Activated T-cell treated with anti-CD3 and anti-CD28 coated beads for 4 hours (primary cell): ENCODE measurements around the gene HHIPL2.
"Not testable (repeated sequence)": the region's sequence is repeated elsewhere in the genome, so short reads cannot be mapped to it uniquely, and the experiment has no call there.

ENCODE experiments used
- DNase-seq: peaks from one replicate; pipeline ENCODE4 v3.0.0-alpha.2; 2020

Gene HHIPL2

DNA sequence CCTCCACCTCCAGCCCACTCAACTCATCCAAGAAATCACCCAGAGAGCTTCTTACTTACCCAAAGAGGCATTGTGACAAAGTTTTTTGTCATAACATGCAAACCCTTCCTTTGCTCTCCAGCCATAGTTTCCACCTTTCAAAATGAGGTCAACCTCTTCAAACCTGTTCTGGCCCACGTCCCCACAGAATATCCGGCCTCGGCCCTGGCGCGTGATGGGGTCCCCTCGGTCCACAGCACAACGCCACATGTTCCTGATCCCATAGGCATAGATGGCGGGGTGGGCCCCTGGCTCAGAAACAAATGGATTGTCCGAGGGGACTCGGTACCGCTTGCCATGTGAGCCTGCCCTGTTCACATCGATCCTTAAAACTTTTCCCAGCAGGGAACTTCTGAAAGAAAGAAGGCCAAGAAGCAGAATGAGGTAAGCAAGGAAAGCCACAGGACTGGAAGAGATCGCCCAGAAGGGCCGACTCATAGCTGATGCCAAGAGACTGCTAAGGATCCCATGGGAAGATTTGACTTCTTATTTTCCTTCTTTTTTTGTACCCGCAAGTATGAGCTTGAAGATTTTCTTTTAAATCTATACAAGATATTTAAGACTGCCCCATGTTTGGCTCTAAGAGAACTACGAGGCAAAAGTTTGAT lies 7.8 kb downstream of the HHIPL2 start:
- DNase-seq: no peak

DNA sequence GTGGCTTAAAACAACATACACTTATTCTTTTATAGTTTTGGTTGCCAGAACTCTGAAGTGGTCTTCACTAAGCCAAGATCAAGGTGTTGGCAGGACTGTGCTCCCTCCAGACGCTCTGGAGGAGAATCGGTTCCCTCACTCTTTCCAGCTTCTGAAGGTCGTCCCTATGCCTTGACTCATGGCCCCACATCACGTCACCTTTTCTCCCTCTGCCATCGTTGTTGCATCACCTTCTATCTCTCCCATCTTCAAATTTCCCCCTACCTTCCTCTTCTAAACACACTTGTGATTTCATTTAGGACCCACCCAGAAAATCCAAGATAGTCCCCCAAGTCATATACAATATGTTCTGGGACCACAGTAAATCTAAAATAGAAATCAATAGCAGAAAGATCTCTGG lies 12.4 kb downstream of the HHIPL2 start:
- DNase-seq: no peak

DNA sequence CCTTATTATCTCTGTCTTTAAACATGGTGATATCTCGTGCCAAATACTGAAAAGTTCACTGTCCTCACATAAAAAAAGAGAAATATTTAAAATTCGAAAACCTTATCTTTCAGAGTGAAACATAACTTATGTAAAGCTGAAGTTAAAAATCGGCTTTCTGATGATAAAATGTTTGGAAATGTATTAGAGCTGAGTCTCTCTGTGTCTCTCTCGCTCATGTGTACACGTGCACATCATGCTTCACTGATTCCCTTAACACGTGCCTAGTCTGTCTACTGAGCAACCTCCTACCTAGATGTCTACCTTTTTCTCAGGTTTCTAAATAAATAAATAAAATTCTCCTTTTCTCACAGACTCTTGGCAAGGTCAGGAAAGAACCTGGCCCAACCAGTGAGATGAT lies 17.1 kb downstream of the HHIPL2 start:
- DNase-seq: no peak

DNA sequence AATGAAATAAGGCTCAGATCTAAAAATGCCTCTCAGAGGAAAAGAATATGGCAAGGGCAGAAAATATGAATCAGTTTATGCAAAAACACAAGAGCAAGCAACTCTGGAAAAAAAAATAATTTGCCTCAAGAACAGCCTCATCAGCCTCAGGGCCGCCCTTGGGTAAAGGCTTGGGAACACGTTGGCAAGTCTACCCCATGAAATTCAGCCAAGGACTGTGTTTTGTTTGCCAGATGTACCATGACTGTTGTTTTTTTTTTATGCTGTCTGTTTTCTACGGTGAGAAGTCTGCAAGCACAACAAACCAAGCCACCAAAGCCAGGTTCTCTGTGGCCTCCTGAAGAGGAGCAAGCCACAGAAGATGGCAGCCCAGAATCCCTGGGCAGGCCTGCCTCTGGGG lies 18.0 kb downstream of the HHIPL2 start:
- no peak for DNase-seq

DNA sequence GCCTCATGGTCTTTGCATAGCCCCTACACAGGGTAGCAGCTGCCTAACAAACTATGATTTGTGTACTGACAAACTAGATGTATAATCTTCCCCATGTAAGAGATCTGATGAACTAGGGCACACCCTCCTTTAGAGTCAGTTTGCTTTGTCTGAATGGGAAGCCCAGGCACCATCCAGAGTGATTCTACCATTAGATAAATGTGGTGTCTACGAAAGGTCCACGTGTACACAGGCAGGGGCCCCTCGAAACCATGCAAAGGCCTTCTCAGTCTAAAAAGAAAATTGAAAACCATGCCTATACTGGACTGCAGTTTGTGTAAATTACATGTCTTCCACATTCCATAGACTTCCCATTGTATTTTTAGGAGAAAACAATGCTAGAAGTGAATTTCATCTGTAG lies 18.7 kb downstream of the HHIPL2 start:
- no peak for DNase-seq

DNA sequence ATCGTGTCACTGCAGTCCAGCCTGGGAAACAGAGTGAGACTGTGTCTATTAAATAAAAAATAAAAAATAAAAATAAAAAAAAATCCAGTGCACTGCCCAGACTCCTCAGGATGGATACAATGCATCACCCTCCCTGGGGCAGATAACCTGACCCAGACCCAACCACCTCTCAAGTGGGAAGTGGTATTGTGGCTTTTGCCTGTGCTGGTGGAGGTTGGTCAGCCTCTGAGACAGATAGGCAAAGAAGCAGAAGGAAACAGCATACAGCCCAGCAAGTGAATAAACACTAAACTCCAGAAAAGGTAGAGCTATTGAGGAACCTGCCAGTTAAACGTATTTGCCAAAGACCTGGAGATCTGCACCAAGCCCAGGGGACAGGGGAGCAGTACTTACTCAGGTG lies 22.0 kb downstream of the HHIPL2 start:
- DNase-seq: no peak

DNA sequence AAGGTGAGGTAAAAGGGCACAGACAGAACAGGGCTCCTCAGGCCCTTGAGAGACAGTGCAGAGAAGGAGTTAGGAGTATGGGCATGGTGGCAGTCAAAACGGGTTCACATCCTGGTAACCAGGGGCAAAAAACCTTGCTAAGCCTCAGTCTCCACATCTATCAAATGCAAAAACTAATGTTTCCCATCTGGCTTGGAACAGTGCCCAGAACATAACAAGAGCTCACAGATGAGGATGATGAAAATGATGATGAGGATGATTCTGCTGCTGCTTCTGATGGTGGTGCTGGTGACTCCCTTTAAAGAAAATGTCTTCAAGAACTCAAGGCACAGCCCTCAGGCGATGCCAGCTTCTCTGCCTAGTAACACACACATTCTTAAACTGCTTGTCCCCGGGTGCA lies 24.1 kb downstream of the HHIPL2 start:
- no peak for DNase-seq

DNA sequence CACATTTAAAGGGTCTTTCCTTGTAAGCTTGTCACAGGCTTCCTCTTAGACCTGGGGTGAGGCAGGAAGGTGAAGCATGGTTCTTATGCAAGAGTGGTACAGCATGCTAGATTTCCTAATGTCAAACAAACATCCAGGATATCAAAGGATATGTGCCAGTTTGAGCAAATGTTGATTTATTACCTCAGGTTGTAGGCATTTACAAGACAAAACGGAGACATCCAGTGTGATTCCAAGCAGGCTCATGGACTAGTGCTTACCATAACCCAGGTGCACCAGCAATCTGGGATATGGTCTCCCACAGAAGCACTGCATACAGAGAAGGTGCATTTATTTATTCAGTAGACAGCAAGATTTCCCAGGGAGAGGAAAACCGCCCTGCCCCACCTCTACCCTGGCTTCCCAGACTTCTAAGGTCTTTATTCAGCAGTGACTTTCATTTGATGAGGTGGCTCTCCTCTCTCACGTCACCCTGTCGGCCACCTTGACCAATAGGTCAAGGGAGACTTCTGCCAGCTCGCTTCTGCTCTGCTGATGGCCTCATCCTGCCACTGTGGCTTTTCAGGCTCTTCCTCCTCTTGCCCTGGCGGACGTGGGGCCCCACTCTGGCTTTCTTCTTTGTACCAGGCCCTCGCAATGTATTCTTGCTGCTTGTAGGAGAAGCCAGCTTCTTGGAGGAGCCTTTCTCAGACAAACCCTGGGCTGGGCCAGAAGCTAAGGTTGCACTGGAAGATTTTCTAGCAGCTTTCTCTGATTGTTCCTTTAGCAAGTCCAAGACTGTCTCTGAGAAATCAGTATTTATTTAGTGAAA lies 25.6 kb downstream of the HHIPL2 start:
- DNase-seq: no peak

DNA sequence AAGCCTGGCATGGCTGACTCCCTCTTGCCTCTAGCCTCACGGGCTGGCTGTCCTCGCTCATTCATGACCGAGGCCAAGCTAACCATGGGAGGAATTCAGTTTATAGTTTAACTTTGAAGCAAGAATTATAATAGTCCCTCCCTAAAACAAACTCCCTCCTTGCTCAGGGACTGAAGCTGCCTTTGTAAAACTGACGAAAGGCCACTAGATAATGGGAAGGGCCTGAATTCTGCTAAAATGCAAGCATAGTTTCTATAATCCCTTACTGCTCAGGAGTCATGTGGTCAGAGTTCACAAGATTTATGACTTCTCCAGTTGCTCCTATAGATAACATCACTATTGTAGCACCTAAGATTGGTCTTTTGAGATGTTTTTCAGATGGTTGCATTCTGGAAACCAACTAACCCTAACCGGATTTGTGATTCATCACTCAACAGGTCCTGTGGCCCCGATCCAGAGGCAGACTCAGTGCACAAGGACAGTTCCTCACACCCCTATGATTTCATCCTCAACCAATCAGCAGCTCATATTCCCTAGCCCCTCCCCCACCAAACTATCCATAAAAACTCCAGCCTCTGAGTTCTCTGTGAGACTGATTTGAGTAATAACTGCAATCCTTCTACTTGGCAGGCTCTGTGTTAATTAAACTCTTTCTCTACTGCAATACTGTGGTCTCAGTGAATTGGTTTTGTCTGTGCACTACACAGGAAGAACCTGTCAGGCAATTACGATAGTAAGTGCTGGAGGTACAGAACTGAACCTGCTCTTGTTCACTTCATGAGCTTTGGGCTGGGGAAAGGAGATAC lies 26.4 kb downstream of the HHIPL2 start:
- DNase-seq: no peak

DNA sequence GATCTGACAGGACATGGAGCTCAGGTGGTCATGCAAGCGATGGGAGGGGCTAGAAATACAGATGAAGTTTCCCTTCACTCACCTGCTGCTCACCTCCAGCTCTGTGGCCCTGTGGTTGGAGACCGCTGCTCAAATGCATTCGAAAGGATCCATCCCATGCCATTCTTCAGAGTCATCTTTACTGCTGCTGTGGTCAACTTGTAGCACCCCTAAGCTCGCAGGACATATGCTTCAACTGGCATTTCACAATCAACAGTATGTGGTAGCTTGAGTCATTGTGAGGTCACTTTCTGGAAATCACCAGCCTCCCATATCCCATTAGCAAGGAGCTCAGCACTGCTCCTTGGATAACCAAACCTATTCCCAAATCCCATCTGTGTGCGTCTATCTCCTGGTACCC lies 58.4 kb downstream of the HHIPL2 start:
- DNase-seq: not testable (repeated sequence)

DNA sequence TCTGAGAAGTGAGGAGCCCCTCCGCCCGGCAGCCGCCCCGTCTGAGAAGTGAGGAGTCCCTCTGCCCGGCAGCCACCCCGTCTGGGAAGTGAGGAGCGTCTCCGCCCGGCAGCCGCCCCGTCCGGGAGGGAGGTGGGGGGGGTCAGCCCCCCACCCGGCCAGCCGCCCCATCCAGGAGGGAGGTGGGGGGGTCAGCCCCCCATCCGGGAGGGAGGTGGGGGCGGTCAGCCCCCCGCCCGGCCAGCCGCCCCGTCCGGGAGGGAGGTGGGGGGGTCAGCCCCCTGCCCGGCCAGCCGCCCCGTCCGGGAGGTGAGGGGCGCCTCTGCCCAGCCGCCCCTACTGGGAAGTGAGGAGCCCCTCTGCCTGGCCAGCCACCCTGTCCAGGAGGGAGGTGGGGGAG lies 60.1 kb downstream of the HHIPL2 start:
- not testable (repeated sequence) for DNase-seq

DNA sequence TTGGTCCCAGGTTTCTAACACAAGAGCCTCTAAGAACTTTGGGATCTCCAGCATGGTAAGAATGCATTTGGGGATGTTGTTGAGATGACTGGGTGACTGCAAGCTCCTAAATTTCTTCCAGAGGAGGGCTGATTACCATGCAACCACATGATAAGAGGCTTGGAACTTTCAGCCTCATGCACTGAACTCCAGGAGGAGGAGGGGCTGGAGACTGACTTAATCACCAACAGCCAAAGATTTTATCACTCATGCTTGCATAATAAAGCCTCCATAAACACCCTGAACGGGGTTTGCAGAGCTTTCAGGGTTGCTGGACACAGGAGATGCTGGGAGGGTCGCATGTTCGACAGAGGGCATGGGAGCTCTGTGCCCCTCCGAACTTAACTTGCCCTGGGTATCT lies 63.9 kb downstream of the HHIPL2 start:
- not testable (repeated sequence) for DNase-seq

DNA sequence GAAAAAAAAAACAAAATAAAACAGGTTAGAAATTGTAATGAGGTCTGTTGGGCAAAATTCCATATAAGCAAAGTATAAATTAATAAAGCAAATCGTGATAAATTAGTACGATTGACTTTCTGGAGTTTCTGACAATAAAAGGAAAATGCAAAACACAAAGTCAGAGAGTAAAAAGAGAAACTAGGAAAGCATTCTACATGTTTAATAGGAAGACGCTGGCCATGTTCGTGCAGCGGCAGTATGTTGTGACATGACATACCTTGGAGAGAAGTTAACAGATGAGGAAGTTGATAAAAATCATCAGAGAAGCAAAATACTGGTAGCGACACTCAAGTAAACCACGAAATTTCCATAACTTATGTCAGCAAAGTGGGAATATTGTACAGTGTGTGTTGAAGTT lies 68.3 kb downstream of the HHIPL2 start:
- not testable (repeated sequence) for DNase-seq

DNA sequence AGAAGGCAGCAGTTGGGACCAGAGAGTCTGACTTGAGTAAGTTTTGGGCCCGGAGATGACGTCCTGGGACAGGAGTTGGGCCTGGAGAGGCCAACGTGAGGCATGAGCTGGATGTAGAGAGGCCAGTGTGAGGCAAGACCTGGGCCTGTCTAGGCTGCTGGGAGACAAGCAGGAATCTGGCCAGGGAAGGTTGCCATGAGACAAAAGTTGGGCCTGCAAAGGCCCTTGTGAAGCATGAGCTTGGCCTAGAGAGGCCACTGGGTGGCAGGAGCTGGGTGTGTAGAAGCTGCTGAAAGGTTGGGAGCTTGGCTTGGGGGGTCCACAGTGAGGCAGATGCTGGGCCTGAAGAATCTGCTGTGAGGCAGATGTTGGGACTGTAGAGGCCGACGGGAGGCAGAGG lies 71.5 kb downstream of the HHIPL2 start:
- DNase-seq: not testable (repeated sequence)

DNA sequence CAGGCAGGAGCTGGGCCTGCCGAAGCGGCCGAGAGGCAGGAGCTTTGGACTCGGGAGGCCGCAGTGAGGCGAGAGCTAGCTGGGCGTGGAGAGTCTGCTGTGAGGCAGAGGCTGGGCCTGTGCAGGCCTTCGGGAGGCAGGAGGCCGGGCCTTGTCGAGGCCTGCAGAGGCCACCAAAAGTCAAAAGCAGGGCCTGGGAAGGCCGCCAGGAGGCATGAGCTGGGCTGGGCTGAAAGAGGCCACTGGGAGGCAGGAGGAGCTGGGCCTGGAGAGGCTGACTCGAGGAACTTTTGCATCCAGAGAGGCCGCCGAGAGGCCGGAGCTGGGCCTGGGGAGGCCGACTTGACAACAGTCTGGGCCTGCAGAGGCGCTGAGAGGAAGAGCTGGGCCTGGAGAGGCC lies 74.2 kb downstream of the HHIPL2 start:
- not testable (repeated sequence) for DNase-seq

DNA sequence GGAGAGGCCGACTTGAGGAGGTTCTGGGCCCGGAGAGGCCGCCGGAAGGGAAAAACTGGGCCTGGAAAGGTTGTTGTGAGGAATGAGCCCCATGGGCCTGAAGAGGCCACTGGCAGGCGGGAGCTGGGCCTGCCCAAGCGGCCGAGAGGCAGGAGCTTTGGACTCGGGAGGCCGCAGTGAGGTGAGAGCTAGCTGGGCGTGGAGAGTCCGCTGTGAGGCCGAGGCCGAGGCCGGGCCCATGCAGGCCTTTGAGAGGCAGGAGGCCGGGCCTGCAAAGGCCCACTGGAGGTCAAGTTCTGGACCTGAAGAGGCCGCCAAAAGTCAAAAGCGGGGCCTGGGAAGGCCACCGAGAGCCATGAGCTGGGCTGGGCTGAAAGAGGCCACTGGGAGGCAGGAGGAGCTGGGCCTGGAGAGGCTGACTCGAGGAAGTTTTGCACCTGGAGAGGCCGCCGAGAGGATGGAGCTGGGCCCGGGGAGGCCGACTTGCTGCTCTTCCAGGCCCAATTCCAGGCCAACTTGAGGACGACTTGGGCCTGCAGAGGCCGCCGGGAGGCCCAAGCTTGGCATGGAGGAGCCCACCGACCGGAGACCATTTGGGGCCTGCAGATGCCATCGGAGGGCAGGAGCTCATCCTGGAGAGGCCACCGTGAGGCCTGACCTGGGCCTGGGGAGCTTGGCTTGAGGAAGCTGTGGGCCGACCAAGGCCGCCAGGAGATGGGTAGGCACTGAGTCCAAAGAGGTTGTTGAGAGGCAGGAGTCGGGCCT lies 74.9 kb downstream of the HHIPL2 start:
- not testable (repeated sequence) for DNase-seq
